ENCODE data around the gene SLC1A7. TPM values are rescaled to one million over a fixed set of nuclear protein-coding genes. Genes with fewer than 3 reads are reported as not detected.

The SLC1A7 gene
- total and polyA plus RNA-seq, 2 of the 13 experiments (the other 11 are each of a cell fraction or from before 2014, with no cell fraction given): 0.04 to 2.0 TPM

GRCh38 chr1:53066891-53067738 lies 75.3 kb downstream of the SLC1A7 start (continued):
- TF ChIP-seq ZNF230 (CRISPR knock-in tag; IDR thresholded peaks at IDR 0.05) (no peak), PPARG (CRISPR knock-in tag; conservative IDR thresholded peaks at IDR 0.05) (no peak), PATZ1 (CRISPR knock-in tag; IDR thresholded peaks at IDR 0.05) (no peak), ZNF609 (CRISPR knock-in tag; IDR thresholded peaks at IDR 0.05; ENCODE audit: borderline replicate concordance) (no peak), ZFP91 (CRISPR knock-in tag; IDR thresholded peaks at IDR 0.05; ENCODE audit: borderline replicate concordance) (no peak), ZNF3 (CRISPR knock-in tag; IDR thresholded peaks at IDR 0.05) (no peak), DMTF1 (CRISPR knock-in tag; IDR thresholded peaks at IDR 0.05) (no peak)
- TF ChIP-seq, protein P1, sequence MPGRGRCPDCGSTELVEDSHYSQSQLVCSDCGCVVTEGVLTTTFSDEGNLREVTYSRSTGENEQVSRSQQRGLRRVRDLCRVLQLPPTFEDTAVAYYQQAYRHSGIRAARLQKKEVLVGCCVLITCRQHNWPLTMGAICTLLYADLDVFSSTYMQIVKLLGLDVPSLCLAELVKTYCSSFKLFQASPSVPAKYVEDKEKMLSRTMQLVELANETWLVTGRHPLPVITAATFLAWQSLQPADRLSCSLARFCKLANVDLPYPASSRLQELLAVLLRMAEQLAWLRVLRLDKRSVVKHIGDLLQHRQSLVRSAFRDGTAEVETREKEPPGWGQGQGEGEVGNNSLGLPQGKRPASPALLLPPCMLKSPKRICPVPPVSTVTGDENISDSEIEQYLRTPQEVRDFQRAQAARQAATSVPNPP (CRISPR knock-in tag; IDR thresholded peaks at IDR 0.05): no peak

Measured in HepG2 (cell line).